ENCODE results near the gene CALB2. TPM values are rescaled to one million over a fixed set of nuclear protein-coding genes. Genes with fewer than 3 reads are reported as not detected.

The CALB2 gene
- total RNA-seq, 1 experiment from 2014 or later, result 1.6 TPM

DNA sequence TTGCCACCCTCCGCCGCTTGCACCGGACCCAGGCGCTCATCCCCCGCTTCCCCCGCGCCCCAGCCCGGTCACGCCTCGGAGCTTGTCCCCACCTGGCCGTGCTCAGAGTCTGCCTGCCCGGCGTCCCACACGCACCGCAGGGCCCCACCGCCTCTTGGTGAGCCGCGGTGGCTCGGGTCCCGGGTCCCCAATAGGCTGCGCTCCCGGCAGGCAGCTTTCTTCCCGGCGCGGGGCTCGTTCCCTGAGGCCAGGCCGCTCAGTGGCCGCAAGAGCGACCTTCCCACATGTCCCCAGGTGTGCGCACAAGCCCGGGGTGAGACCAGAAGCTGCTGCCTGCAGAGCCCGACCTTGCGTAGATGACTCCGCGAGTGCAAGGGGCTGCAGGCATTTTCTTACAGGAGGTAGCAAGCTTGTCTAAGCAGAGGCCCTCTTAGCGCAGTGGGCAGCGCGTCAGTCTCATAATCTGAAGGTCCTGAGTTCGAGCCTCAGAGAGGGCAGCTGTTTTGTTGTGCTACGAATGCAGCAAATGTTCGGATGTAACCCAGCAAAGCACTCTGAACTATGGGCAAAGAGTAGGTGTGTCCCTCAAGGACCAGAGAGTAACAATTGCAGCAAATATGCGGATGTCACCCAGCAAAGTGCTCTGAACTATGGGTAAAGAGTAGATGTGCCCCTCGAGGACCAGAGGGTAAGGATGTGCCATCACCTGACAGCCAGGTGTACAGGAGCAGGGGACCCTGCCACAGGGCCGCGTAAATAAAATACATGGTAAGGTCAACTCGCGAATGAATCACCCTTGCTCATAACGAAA is 67.8 kb downstream of the CALB2 start (continued):
- TF ChIP-seq, protein P1, sequence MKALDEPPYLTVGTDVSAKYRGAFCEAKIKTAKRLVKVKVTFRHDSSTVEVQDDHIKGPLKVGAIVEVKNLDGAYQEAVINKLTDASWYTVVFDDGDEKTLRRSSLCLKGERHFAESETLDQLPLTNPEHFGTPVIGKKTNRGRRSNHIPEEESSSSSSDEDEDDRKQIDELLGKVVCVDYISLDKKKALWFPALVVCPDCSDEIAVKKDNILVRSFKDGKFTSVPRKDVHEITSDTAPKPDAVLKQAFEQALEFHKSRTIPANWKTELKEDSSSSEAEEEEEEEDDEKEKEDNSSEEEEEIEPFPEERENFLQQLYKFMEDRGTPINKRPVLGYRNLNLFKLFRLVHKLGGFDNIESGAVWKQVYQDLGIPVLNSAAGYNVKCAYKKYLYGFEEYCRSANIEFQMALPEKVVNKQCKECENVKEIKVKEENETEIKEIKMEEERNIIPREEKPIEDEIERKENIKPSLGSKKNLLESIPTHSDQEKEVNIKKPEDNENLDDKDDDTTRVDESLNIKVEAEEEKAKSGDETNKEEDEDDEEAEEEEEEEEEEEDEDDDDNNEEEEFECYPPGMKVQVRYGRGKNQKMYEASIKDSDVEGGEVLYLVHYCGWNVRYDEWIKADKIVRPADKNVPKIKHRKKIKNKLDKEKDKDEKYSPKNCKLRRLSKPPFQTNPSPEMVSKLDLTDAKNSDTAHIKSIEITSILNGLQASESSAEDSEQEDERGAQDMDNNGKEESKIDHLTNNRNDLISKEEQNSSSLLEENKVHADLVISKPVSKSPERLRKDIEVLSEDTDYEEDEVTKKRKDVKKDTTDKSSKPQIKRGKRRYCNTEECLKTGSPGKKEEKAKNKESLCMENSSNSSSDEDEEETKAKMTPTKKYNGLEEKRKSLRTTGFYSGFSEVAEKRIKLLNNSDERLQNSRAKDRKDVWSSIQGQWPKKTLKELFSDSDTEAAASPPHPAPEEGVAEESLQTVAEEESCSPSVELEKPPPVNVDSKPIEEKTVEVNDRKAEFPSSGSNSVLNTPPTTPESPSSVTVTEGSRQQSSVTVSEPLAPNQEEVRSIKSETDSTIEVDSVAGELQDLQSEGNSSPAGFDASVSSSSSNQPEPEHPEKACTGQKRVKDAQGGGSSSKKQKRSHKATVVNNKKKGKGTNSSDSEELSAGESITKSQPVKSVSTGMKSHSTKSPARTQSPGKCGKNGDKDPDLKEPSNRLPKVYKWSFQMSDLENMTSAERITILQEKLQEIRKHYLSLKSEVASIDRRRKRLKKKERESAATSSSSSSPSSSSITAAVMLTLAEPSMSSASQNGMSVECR (CRISPR knock-in tag; IDR thresholded peaks at IDR 0.05; ENCODE audit: borderline replicate concordance), result peak; percentile 63

DNA sequence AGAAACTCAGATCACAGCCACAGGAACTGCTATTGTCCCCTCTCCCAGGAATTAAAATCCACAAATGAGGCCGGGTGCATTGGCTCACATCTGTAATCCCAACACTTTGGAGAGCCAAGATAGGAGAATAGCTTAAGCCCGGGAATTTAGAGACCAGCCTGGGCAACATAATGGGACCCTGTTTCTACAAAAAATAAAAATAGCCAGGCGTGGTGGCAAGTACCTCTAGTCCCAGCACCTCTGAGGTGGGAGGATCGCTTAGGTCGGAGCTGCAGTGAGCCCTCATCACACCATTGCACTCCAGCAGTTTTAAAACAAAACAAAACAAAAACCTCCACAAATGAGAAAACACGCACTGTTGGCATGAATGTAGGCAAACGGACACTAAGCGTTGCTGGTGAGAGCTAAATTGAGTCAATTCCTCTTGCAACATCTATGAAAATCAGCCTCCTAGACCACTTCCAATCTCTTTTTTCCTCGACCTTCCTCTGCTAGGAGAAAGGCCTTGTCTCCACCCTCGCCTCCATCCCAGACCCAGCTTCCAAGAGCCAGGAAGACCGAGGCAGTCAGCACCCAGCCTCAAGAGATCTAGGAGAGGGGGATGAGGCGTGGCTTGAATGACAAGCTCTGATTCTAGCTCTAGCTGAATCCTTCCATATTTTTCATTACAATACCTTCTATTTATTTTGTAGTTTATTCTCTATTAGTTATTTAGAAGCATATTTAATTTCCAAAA is 68.5 kb downstream of the CALB2 start:
- TF ChIP-seq, protein P2, sequence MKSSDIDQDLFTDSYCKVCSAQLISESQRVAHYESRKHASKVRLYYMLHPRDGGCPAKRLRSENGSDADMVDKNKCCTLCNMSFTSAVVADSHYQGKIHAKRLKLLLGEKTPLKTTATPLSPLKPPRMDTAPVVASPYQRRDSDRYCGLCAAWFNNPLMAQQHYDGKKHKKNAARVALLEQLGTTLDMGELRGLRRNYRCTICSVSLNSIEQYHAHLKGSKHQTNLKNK (CRISPR knock-in tag; IDR thresholded peaks at IDR 0.05), result no peak
- no peak for TF ChIP-seq RORB (CRISPR knock-in tag; IDR thresholded peaks at IDR 0.05)
- TF ChIP-seq, protein P3, sequence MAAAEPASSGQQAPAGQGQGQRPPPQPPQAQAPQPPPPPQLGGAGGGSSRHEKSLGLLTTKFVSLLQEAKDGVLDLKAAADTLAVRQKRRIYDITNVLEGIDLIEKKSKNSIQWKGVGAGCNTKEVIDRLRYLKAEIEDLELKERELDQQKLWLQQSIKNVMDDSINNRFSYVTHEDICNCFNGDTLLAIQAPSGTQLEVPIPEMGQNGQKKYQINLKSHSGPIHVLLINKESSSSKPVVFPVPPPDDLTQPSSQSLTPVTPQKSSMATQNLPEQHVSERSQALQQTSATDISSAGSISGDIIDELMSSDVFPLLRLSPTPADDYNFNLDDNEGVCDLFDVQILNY (CRISPR knock-in tag; IDR thresholded peaks at IDR 0.05), result no peak
- no peak for TF ChIP-seq FOXP1 (CRISPR knock-in tag; IDR thresholded peaks at IDR 0.05; ENCODE audit: borderline replicate concordance)
- no peak for TF ChIP-seq CREB1 (CRISPR knock-in tag; IDR thresholded peaks at IDR 0.05)
- TF ChIP-seq ZNF396 (CRISPR knock-in tag; IDR thresholded peaks at IDR 0.05; ENCODE audit: borderline replicate concordance), result no peak
- no peak for TF ChIP-seq EMX1 (CRISPR knock-in tag; IDR thresholded peaks at IDR 0.05)
- no peak for TF ChIP-seq JUN (CRISPR knock-in tag; IDR thresholded peaks at IDR 0.05)
- TF ChIP-seq, protein P1 (CRISPR knock-in tag; IDR thresholded peaks at IDR 0.05; ENCODE audit: borderline replicate concordance), result no peak
- TF ChIP-seq, protein P4, sequence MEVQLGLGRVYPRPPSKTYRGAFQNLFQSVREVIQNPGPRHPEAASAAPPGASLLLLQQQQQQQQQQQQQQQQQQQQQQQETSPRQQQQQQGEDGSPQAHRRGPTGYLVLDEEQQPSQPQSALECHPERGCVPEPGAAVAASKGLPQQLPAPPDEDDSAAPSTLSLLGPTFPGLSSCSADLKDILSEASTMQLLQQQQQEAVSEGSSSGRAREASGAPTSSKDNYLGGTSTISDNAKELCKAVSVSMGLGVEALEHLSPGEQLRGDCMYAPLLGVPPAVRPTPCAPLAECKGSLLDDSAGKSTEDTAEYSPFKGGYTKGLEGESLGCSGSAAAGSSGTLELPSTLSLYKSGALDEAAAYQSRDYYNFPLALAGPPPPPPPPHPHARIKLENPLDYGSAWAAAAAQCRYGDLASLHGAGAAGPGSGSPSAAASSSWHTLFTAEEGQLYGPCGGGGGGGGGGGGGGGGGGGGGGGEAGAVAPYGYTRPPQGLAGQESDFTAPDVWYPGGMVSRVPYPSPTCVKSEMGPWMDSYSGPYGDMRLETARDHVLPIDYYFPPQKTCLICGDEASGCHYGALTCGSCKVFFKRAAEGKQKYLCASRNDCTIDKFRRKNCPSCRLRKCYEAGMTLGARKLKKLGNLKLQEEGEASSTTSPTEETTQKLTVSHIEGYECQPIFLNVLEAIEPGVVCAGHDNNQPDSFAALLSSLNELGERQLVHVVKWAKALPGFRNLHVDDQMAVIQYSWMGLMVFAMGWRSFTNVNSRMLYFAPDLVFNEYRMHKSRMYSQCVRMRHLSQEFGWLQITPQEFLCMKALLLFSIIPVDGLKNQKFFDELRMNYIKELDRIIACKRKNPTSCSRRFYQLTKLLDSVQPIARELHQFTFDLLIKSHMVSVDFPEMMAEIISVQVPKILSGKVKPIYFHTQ (CRISPR knock-in tag; IDR thresholded peaks at IDR 0.05), result no peak; the same call in 1 of the 2 replicates
- no peak for TF ChIP-seq ATF1 (CRISPR knock-in tag; IDR thresholded peaks at IDR 0.05)
- H3K4me3 Mint-ChIP-seq, result peak overlapping the region; percentile 82
- ATAC-seq (no peak), DNase-seq (ENCODE audit: low spot score) (no peak)
- H3K4me1 Mint-ChIP-seq, result peaks cover 16% of the 10 kb centered on the region
- no peaks in the 10 kb centered on the region for H3K36me3 Mint-ChIP-seq
- no peaks in the 10 kb centered on the region for H3K9me3 Mint-ChIP-seq
- H3K27ac Mint-ChIP-seq, result peak overlapping the region; percentile 95
- ChIA-PET POLR2A (interaction anchor here (0.6 kb wide), 1 partner anchor 26 kb away, joined by 7 read pairs; no protein-coding TSS in a partner anchor), CTCF (interaction anchor here (1.0 to 6.4 kb wide), 11 partner anchors 13 to 184 kb away, joined by 3 to 76 read pairs (median 6); partner anchors contain the start of gene CHST4)
- peaks cover 56% of the 10 kb centered on the region for H3K27me3 Mint-ChIP-seq (ENCODE audit: low read depth)

Measured in WTC11 (cell line).